Left ventricle myocardium inferior (tissue), 1 donor: ENCODE data around the gene BUD13. TPM values are rescaled to one million over a fixed set of nuclear protein-coding genes. Genes with fewer than 3 reads are reported as not detected.
"Not testable (repeated sequence)": the region's sequence is repeated elsewhere in the genome, so short reads cannot be mapped to it uniquely, and the experiment has no call there.

ENCODE experiments used
- DNase-seq: peaks from one replicate; pipeline ENCODE4 v3.0.0-alpha.2; 2020
- H3K27ac ChIP-seq: fragments of 200-600 bp; replicated peaks from 2 replicates; pipeline ENCODE4 v1.8.0; 2021
- H3K27me3 ChIP-seq: fragments of 200-600 bp; 2 replicates; pipeline ENCODE4 v1.8.0; 2021; ENCODE audit warnings: low read depth
- H3K36me3 ChIP-seq: fragments of 200-600 bp; 2 replicates; pipeline ENCODE4 v1.8.0; 2021
- H3K4me1 ChIP-seq: fragments of 200-600 bp; 2 replicates; pipeline ENCODE4 v1.8.0; 2021
- H3K4me3 ChIP-seq: fragments of 200-600 bp; 2 replicates; pipeline ENCODE4 v1.8.0; 2021; ENCODE audit warnings: mild to moderate bottlenecking, moderate library complexity
- H3K9me3 ChIP-seq: fragments of 200-600 bp; replicated peaks from 2 replicates; pipeline ENCODE4 v1.8.0; 2021
- intact Hi-C: fragments of 100-400 bp; cut with micrococcal nuclease; formaldehyde crosslinking; loops from one replicate; pipeline ENCODE4 v1.11.0; 2022
- total RNA-seq: library from RNA; stranded (reverse); fragmentation: NEBNext Ultra II Directional; extraction: Animal tissue kit (Norgen Biotek cat#: 25700); gene quantifications from one replicate; pipeline ENCODE4 v1.2.1, GENCODE V29; 2021
- TF ChIP-seq, protein P1 (sequence below): fragments of 200-600 bp; IDR thresholded peaks from 2 replicates; pipeline ENCODE4 v1.8.0; 2021; ENCODE audit warnings: antibody characterized with exemption, mild to moderate bottlenecking, borderline replicate concordance
- donor health status: DM: no; HTN: yes; CAD: no; lungs with severe emphysema.

Gene BUD13
- total RNA-seq, 1 donor from 2014 or later, result 7.1 TPM

DNA sequence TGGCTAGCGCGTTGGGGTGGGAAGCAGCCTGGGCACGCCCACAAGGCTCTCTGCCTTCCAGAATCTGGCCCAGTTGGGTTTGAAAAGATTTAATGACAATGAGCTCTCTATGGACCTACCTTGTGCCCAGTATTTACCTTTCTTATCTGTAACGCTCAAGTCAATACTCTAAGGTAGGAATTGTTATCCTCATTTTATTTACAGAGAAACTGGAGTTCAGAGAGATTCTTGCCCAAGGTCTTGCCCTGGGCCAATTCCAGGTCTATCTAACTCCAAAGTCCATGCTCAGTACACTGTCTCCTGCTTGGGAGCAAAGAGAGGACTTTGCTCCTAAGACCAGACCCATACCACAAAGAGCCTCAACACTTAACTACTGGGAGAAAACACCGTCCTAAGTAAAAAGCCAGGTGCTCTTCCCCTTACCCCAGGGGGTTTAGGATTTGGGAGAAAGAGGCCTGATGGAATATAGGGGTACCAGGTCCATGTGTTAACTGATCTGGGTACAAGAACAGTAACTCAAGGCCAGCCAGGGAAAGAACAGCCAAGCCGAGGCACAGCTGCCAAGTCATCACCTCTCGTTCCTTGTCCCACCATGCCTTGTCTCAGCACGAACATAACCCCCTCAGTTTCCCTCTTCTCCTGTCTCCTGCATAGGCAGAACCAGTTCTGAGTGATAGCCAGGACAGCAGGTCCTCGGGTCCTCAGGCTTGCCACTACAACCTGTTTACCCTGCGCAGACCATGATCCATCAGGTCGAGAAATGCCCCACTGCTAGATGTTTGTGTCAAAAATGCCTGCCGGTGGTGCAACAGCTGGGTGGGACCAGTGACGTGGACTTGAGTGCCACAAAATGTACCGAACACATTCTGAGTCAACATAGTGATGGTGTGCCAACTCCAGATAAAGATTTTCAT, 35.7 kb upstream of the BUD13 start:
- no peaks in the 10 kb centered on the region for H3K27me3 ChIP-seq
- H3K27ac ChIP-seq, result no peak overlapping the region
- H3K36me3 ChIP-seq, result no peaks in the 10 kb centered on the region
- no peak overlapping the region for H3K4me3 ChIP-seq
- no peaks in the 10 kb centered on the region for H3K4me1 ChIP-seq
- H3K9me3 ChIP-seq, result no peaks in the 10 kb centered on the region
- TF ChIP-seq, protein P1, sequence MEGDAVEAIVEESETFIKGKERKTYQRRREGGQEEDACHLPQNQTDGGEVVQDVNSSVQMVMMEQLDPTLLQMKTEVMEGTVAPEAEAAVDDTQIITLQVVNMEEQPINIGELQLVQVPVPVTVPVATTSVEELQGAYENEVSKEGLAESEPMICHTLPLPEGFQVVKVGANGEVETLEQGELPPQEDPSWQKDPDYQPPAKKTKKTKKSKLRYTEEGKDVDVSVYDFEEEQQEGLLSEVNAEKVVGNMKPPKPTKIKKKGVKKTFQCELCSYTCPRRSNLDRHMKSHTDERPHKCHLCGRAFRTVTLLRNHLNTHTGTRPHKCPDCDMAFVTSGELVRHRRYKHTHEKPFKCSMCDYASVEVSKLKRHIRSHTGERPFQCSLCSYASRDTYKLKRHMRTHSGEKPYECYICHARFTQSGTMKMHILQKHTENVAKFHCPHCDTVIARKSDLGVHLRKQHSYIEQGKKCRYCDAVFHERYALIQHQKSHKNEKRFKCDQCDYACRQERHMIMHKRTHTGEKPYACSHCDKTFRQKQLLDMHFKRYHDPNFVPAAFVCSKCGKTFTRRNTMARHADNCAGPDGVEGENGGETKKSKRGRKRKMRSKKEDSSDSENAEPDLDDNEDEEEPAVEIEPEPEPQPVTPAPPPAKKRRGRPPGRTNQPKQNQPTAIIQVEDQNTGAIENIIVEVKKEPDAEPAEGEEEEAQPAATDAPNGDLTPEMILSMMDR, result no peak
- intact Hi-C loops, result no loop called here
- DNase-seq, result no peak

DNA sequence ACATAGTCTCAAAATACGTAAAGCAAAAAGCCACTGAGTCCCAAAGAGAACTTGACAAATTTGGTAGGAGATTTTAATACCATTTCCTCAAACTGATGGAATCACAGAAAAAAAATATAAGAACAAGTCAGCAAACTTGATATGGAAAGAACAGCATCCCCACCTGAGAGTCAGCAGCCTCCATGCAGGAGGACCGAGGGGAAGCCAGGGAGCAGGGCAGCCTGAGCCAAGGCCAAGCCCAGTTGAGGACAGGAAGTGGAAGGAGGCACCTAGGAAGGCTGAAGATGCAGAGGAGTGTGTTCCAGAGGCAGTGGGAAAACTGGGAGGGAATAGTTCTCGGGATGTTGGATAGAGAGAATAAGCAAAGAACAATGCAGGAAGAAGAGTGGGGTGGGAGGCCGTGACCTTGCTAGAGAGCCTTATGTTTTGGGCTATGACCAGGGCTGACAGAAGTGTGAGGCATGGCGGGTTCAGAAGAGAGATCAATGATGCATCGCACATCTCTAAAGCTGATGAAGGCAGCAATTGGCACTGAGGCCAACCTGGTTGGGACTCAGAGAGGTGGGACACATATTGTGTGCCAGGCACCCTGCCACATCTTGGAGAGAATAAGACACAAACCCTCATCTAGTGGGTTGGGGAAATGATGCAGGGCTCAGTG, 34.9 kb upstream of the BUD13 start:
- intact Hi-C loops, result no loop called here
- Histone ChIP-seq H3K36me3 (no peaks in the 10 kb centered on the region), H3K4me3 (no peak overlapping the region), H3K9me3 (no peaks in the 10 kb centered on the region), H3K27ac (no peak overlapping the region), H3K27me3 (no peaks in the 10 kb centered on the region), H3K4me1 (no peaks in the 10 kb centered on the region)
- no peak for DNase-seq
- TF ChIP-seq, protein P1, result no peak

DNA sequence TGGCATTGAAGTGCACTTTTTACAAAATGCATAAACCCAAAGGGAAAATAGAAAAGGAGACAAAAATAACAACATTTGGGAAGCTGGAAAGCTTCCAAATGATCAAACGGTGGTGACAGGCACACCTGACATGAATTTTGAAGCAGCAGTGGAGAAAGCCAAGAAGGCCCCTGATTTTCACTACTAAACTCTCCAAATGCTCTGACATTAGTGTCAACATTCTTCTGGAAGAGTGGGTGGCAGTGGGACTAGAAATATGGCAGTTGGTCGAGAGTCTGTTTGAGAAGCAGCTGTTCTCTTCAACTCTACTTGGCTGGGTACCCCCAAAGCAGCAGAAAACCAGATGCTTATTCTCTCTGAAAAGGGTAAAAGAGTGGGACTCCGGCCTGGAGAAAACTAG, 31.2 kb upstream of the BUD13 start:
- H3K36me3 ChIP-seq, result no peaks in the 10 kb centered on the region
- no peak overlapping the region for H3K4me3 ChIP-seq
- H3K4me1 ChIP-seq, result no peaks in the 10 kb centered on the region
- no peak overlapping the region for H3K27ac ChIP-seq
- intact Hi-C loops, result no loop called here
- no peak for DNase-seq
- no peaks in the 10 kb centered on the region for H3K27me3 ChIP-seq
- TF ChIP-seq, protein P1, result no peak
- H3K9me3 ChIP-seq, result no peaks in the 10 kb centered on the region

DNA sequence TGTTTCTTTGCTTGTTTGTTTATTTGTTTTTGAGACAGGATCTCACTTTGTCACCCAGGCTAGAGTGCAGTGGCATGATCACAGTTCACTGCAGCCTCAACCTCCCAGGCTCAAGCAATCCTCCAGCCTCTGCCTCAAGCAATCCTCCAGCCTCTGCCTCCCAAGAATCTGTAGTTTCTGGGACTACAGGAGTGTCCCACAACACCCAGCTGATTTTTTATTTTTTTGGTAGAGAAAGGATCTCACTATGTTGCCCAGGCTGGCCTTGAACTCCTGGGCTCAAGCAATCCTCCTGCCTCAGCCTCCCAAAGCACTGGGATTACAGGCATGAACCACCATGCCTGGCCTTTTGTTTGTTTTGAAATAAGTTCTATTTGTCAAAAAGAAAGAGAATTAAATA, 28.9 kb upstream of the BUD13 start:
- H3K36me3 ChIP-seq, H3K27ac ChIP-seq, intact Hi-C loops, H3K9me3 ChIP-seq, H3K27me3 ChIP-seq, H3K4me3 ChIP-seq, DNase-seq: not testable (repeated sequence)
- H3K4me1 ChIP-seq, result peaks cover 10% of the 10 kb centered on the region

DNA sequence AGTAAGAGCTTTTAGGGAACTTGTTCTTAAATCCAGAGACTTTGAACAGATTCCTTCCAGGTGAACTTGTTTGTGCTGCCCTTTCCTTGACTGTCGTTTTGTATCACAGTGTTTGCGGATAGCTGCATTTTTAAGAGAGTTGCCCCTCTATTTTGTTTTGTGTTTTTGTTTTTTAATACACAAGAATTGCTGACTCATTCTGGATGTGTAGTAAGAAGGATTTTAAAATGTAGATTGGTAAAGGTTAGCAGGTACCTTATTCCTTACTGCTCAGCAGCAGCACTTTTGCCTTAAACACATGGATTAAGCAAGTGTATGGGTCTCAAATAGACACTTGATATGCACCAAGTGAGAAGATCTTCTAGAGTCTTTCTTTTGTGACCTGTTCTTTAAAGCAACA, 27.8 kb upstream of the BUD13 start:
- TF ChIP-seq, protein P1, result no peak
- intact Hi-C loops, result no loop called here
- H3K36me3 ChIP-seq, result no peaks in the 10 kb centered on the region

DNA sequence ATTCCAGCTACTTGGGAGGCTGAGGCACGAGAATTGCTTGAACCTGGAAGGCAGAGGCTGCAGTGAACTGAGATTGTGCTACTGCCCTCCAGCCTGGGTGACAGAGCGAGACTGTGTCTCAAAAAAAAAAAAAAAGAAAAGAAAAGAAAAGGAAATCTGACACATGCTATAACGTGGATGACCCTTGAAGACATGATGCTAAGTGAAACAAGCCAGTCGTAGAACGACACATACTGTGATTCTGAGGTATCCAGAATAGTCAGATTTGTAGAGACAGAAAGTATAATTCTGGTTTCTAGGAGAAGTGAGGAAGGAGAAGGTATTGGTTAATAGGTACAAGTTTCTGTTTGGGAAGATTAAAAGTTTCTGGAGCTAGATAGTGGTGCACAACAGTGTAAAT, 25.6 kb upstream of the BUD13 start:
- H3K9me3 ChIP-seq, result no peaks in the 10 kb centered on the region
- TF ChIP-seq, protein P1, result no peak
- no peak overlapping the region for H3K4me3 ChIP-seq
- no peak for DNase-seq
- H3K27me3 ChIP-seq, result no peaks in the 10 kb centered on the region
- H3K4me1 ChIP-seq, result peaks cover 10% of the 10 kb centered on the region
- no peaks in the 10 kb centered on the region for H3K36me3 ChIP-seq
- H3K27ac ChIP-seq, result no peak overlapping the region
- intact Hi-C loops, result no loop called here

More for the DNA sequence above, 27.8 kb upstream of the BUD13 start:
- DNase-seq, result no peak
- Histone ChIP-seq H3K4me3 (no peak overlapping the region), H3K27me3 (no peaks in the 10 kb centered on the region), H3K9me3 (no peaks in the 10 kb centered on the region), H3K27ac (no peak overlapping the region), H3K4me1 (peaks cover 10% of the 10 kb centered on the region)
